Measurements from ENCODE around the gene CDH23. TPM values are rescaled to one million over a fixed set of nuclear protein-coding genes. Genes with fewer than 3 reads are reported as not detected.

Gene CDH23
- total RNA-seq, 2 donors from 2014 or later: 28.5 to 58.7 TPM

- no peak overlapping the region for H3K27ac ChIP-seq
- ATAC-seq (no peak), DNase-seq (no peak)
- WGBS, 2 donors: 85 to 94% methylated on average over 3 to 5 of the region's 5 CpGs
- H3K36me3 ChIP-seq (replicated peaks in 1 of 2; ENCODE audit: insufficient read depth in 1 of 2, low read depth in 2 of 2): no peaks in the 10 kb centered on the region
- intact Hi-C loops (cut with DNase I): loop anchor here (5.0 kb wide), 1 partner anchor 172 kb away; the partner anchor contains the start of gene CDH23
- H3K4me3 ChIP-seq: no peak overlapping the region
- no peaks in the 10 kb centered on the region for H3K4me1 ChIP-seq
- H3K27me3 ChIP-seq: no peaks in the 10 kb centered on the region
- TF ChIP-seq CTCF (IDR thresholded peaks at IDR 0.05): no peak
- no peak for TF ChIP-seq POLR2A (IDR thresholded peaks at IDR 0.05)
- H3K9me3 ChIP-seq: no peaks in the 10 kb centered on the region
These were observed 172.3 kb downstream of the CDH23 start for GRCh38 chr10:71568896-71569492.

- H3K27me3 ChIP-seq: no peaks in the 10 kb centered on the region
- H3K4me1 ChIP-seq: no peaks in the 10 kb centered on the region
- intact Hi-C loops (cut with DNase I): loop anchor here (5.0 kb wide), 3 partner anchors 173 to 258 kb away; partner anchors contain the start of gene CDH23
- peak; percentile 67 to 80 (median 72) for DNase-seq
- TF ChIP-seq POLR2A (IDR thresholded peaks at IDR 0.05): no peak
- peak; percentile 53 to 84 (median 76) for TF ChIP-seq CTCF (IDR thresholded peaks at IDR 0.05)
- 37 to 40% methylated on average over 1 to 6 of the region's 6 CpGs for WGBS, 2 donors
- H3K36me3 ChIP-seq (replicated peaks in 1 of 2; ENCODE audit: insufficient read depth in 1 of 2, low read depth in 2 of 2): no peaks in the 10 kb centered on the region
- no peak overlapping the region for H3K27ac ChIP-seq
- H3K4me3 ChIP-seq: no peak overlapping the region
- H3K9me3 ChIP-seq: no peaks in the 10 kb centered on the region
- peak; percentile 60 for ATAC-seq
These were observed 173.3 kb downstream of the CDH23 start for GRCh38 chr10:71569775-71570588.

GRCh38 chr10:71571460-71572175 lies 174.9 kb downstream of the CDH23 start:
- ATAC-seq: no peak

GRCh38 chr10:71572962-71573361 lies 176.2 kb downstream of the CDH23 start:
- no peak overlapping the region for H3K4me3 ChIP-seq
- TF ChIP-seq CTCF (IDR thresholded peaks at IDR 0.05): no peak
- TF ChIP-seq POLR2A (IDR thresholded peaks at IDR 0.05): no peak
- no peaks in the 10 kb centered on the region for H3K4me1 ChIP-seq
- ATAC-seq (no peak), DNase-seq (no peak)
- no peaks in the 10 kb centered on the region for H3K36me3 ChIP-seq (replicated peaks in 1 of 2; ENCODE audit: insufficient read depth in 1 of 2, low read depth in 2 of 2)
- H3K27me3 ChIP-seq: no peaks in the 10 kb centered on the region
- 65 to 72% methylated on average over 8 of the region's 8 CpGs for WGBS, 2 donors
- H3K27ac ChIP-seq: no peak overlapping the region
- intact Hi-C loops (cut with DNase I): loop anchor here (5.0 kb wide), 2 partner anchors 186 to 261 kb away; no protein-coding TSS in a partner anchor
- no peaks in the 10 kb centered on the region for H3K9me3 ChIP-seq

More at GRCh38 chr10:71571460-71572175, 174.9 kb downstream of the CDH23 start:
- no peak for DNase-seq
- Histone ChIP-seq H3K27ac (no peak overlapping the region), H3K9me3 (no peaks in the 10 kb centered on the region), H3K4me1 (no peaks in the 10 kb centered on the region), H3K36me3 (replicated peaks in 1 of 2; ENCODE audit: insufficient read depth in 1 of 2, low read depth in 2 of 2) (no peaks in the 10 kb centered on the region), H3K4me3 (no peak overlapping the region), H3K27me3 (no peaks in the 10 kb centered on the region)
- WGBS, 2 donors: 78 to 79% methylated on average over 11 to 15 of the region's 15 CpGs
- intact Hi-C loops (cut with DNase I): loop anchor here (5.0 kb wide), 2 partner anchors 184 to 259 kb away; no protein-coding TSS in a partner anchor
- TF ChIP-seq CTCF (IDR thresholded peaks at IDR 0.05) (no peak), POLR2A (IDR thresholded peaks at IDR 0.05) (no peak)
